GM12878 (cell line): ENCODE measurements around the gene HMCES. TPM values are rescaled to one million over a fixed set of nuclear protein-coding genes. Genes with fewer than 3 reads are reported as not detected.

Source experiments
- ASH2L ChIP-seq: fragments of 300-600, 200-600 bp; sonication (generic); IDR thresholded peaks from 2 replicates; pipeline ENCODE4 v1.6.1; 2017; ENCODE audit warnings: low read depth, mild to moderate bottlenecking, borderline replicate concordance
- BCL3 ChIP-seq: IDR thresholded peaks from 2 replicates; pipeline ENCODE4 v1.6.1; 2011; ENCODE audit warnings: borderline replicate concordance, low read depth, mild to moderate bottlenecking, moderate library complexity, low read length; ENCODE audit not compliant: insufficient read depth, poor library complexity, severe bottlenecking
- BCLAF1 ChIP-seq: fragments of 450-650 bp; IDR thresholded peaks from 2 replicates; pipeline ENCODE4 v1.6.1; 2017; ENCODE audit warnings: antibody characterized with exemption, mild to moderate bottlenecking, moderate library complexity
- BMI1 ChIP-seq: fragments of 450-650 bp; IDR thresholded peaks from 2 replicates; pipeline ENCODE4 v1.6.1; 2016; ENCODE audit warnings: mild to moderate bottlenecking, moderate library complexity, borderline replicate concordance
- CBX5 ChIP-seq: sonication (generic); IDR thresholded peaks from 2 replicates; pipeline ENCODE4 v1.6.1; 2016; ENCODE audit warnings: low read depth, moderate library complexity, mild to moderate bottlenecking, inconsistent platforms
- CHD2 ChIP-seq: IDR thresholded peaks from 2 replicates; pipeline ENCODE4 v1.6.1; 2011; ENCODE audit warnings: low read depth, low read length, improper control_type of control experiment, borderline replicate concordance
- CREB1 ChIP-seq: IDR thresholded peaks from 2 replicates; pipeline ENCODE4 v1.6.1; 2012; ENCODE audit warnings: low read depth, mild to moderate bottlenecking, inconsistent platforms
- IRF5 ChIP-seq: fragments of 450-650 bp; IDR thresholded peaks from 2 replicates; pipeline ENCODE4 v1.6.1; 2017; ENCODE audit warnings: borderline replicate concordance
- MLLT1 ChIP-seq: fragments of 450-650 bp; IDR thresholded peaks from 2 replicates; pipeline ENCODE4 v1.6.1; 2016; ENCODE audit warnings: mild to moderate bottlenecking
- POLR2A ChIP-seq: IDR thresholded peaks from 2 replicates; pipeline ENCODE4 v1.6.1; 2011; ENCODE audit warnings: low read depth, mild to moderate bottlenecking, low read length
- STAT3 ChIP-seq: IDR thresholded peaks from 2 replicates; pipeline ENCODE4 v1.6.1; 2011; ENCODE audit warnings: low read depth, low read length, improper control_type of control experiment
- ZSCAN29 ChIP-seq: fragments of 450-650 bp; IDR thresholded peaks from 2 replicates; pipeline ENCODE4 v1.6.1; 2017; ENCODE audit warnings: mild to moderate bottlenecking, moderate library complexity
- polyA plus RNA-seq, 11 experiments: library from polyadenylated mRNA; depleted of rRNA in 4 of 11; unstranded in 6 of 11; stranded (reverse) in 5 of 11; fragments of >200 nt; fragmentation: Nextera tagmentation in 4 of 11; fragmentation: Illumina TruSeq in 1 of 11; extraction: Ambion mirVana in 4 of 11; extraction: Trizol in 1 of 11; gene quantifications; 1 replicate in 1 of 11; 2 replicates in 10 of 11; pipeline versions ENCODE4 v1.2.1 to v1.2.3, GENCODE V29; 2011 to 2016; ENCODE audit warnings: inconsistent platforms in 2 of 11, missing spikeins in 2 of 11, low read depth in 1 of 11
- total RNA-seq, 4 experiments: library from RNA; depleted of rRNA in 3 of 4; stranded (reverse); fragments of >200 nt in 3 of 4; fragmentation: Illumina TruSeq in 1 of 4; extraction: Trizol in 1 of 4; gene quantifications; 2 replicates each; pipeline versions ENCODE4 v1.2.1 to v1.2.3, GENCODE V29; 2013 to 2021

HMCES gene
- total and polyA plus RNA-seq, 10 of the 15 experiments (the other 5 are each of a cell fraction or from before 2014, with no cell fraction given) = 12.4 to 49.8 (median 27.0) TPM

- no peak for TF ChIP-seq ASH2L
- TF ChIP-seq MLLT1 = peak; percentile 4; the same call in 1 of the 2 replicates
- TF ChIP-seq ZSCAN29 = 0 out of 2 replicates have a peak, but pooled peaks have one; percentile 4
- no peak for TF ChIP-seq IRF5
- no peak; the same call in none of the 2 replicates for TF ChIP-seq CHD2
- TF ChIP-seq POLR2A = peak; percentile 76
- TF ChIP-seq BCL3 = no peak
- peak; percentile 46; the same call in 1 of the 2 replicates for TF ChIP-seq CREB1
- TF ChIP-seq BMI1 = peak; percentile 97
- 0 out of 2 replicates have a peak, but pooled peaks have one; percentile 14 for TF ChIP-seq BCLAF1
- TF ChIP-seq STAT3 = no peak
- TF ChIP-seq CBX5 = no peak
- TF ChIP-seq, all 136 proteins: peak for 31
Observed at GRCh38 chr3:129314386-129315222, 35.9 kb downstream of the HMCES start (continued).
